Adipose tissue (tissue), 3 donors: ENCODE measurements around the gene AXIN1. TPM values are rescaled to one million over a fixed set of nuclear protein-coding genes. Genes with fewer than 3 reads are reported as not detected.
"Not testable (repeated sequence)": the region's sequence is repeated elsewhere in the genome, so short reads cannot be mapped to it uniquely, and the experiment has no call there.

Experiments
- H3K27ac ChIP-seq: one replicate; pipeline ENCODE4 v1.5.1; 2013; ENCODE audit warnings: low read depth, low read length
- WGBS, 3 donors: extraction: QIAGEN DNeasy Blood & Tissue Kit; methylation state at CpG; one replicate each; pipeline ENCODE4 v1.1.7; 2013; 5-methylcytosine and 5-hydroxymethylcytosine counted together
- polyA plus RNA-seq, 3 donors: library from polyadenylated mRNA; stranded (reverse); fragments of 200-250 nt; gene quantifications; one replicate each; pipeline ENCODE4 v1.2.3, GENCODE V29; 2013
- donor health status: healthy with polysubstance abuse.
- donor health status: Bipolar disorder and iron deficiency.
- donor health status: healthy.

Gene AXIN1
- polyA plus RNA-seq, 3 donors = 11.8 to 18.4 (median 15.8) TPM

DNA sequence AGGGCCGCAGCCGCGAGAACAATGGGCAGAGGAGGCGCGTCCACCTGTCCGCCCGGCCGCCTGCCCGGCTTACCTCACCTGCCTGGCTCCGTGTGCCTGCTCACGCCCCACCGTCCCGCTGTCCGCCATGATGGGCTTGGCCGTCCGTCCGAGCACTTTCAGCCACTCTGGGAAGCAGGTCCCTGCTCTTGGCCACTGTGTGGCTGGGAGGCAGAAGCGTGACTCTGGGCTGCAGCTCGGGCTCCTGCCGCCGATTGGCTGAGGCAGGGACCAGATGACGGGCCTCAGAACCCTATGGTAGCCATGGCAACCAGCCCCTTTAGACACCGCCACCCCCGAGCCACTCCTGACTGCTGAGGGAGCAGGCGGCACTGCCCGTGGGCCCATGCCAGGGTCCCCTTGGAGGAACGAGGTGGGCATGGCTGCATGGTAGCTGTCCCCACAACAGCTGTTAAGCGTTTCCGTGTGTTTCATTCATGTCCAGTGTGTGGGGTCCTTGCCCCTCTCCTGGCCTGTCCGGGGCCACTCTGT, 8.9 kb upstream of the AXIN1 start:
- WGBS, 3 donors = 81 to 88% (median 87%) methylated on average over 24 to 30 of the region's 30 CpGs
- no peak overlapping the region for H3K27ac ChIP-seq

DNA sequence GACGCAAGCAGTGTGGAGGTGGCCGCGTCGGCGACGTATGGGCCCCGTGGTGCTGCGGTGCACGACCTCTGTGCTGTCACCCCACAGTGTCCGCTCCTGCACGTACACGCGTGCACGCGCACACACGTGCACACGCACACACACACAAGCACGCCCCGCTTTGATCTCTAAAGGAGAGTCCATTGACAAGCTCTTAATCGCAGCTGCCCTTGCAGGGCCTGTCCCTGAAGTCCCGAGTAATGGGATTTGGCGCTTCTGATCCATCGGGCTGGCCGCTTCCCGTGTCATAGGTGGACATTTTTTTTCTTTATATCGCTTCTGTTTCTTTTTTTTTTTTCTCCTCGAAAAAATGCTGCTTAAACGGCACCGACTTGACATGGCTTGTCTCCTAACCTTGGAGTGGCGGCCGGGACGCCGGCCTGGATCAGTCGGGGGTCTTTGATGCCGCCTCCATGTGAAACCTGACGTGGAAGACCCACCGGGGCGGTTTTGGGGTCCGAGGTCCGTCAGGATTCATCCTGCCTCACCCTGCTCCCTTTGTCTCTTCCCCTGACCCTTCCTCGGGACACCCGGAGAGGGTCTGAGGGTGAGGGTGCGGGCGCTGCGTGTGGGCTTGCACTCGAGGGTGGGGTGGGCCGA, 8.3 kb upstream of the AXIN1 start:
- WGBS, 3 donors = 90 to 93% (median 93%) methylated on average over 47 of the region's 47 CpGs
- no peak overlapping the region for H3K27ac ChIP-seq

DNA sequence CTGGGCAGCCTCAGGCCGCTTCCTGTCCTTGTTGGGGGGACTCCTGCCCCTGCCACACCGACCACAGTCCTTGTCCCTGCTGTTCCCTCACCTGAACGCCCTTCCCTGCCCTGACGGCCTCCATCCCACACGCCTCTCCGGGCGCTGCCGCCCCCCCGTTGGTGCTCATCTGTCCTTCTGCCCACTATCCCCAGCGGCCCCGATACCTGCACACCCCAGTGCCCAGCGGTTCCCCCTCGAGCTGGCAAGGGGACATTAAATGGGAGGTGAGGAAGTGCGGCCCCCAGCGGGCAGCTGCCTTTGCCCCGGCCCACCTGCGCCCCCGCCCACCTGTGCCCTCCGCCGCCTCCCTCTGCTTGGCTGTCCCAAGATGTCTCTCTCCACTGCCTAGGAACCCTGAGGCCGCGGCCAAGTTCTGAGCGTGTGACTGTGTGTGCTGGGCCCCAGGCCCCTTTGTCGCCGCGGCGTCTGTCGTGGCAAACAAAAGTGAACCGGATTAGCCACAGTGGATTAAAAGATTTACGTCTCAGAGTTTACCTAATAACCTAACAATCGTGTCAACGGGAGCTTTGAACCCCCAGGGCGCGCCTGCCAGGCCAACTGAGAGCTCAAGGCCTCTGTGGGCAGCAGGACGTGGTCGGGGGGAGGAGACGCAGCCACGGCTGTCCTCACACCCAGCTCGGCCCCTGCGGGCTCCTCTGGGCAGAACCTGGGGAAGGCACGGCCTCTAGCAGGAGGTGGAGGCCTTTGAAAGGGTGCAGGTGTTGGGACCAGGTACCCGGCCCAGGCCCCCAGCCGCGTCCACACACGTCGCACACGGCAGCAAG, 7.6 kb upstream of the AXIN1 start:
- WGBS, 3 donors = 89 to 94% (median 91%) methylated on average over 47 of the region's 47 CpGs

GRCh38 chr16:359067-359763, 6.7 kb upstream of the AXIN1 start:
- WGBS, 3 donors = 76 to 82% (median 79%) methylated on average over 18 to 19 of the region's 19 CpGs
- H3K27ac ChIP-seq = no peak overlapping the region

More for the DNA sequence above, 7.6 kb upstream of the AXIN1 start:
- no peak overlapping the region for H3K27ac ChIP-seq

GRCh38 chr16:356741-357140, 4.2 kb upstream of the AXIN1 start:
- WGBS, 3 donors = 66 to 78% (median 74%) methylated on average over 5 to 12 of the region's 12 CpGs
- H3K27ac ChIP-seq = no peak overlapping the region

GRCh38 chr16:354971-355461, 2.5 kb upstream of the AXIN1 start:
- H3K27ac ChIP-seq = no peak overlapping the region
- WGBS, 3 donors = 72 to 80% (median 75%) methylated on average over 6 to 10 of the region's 10 CpGs

DNA sequence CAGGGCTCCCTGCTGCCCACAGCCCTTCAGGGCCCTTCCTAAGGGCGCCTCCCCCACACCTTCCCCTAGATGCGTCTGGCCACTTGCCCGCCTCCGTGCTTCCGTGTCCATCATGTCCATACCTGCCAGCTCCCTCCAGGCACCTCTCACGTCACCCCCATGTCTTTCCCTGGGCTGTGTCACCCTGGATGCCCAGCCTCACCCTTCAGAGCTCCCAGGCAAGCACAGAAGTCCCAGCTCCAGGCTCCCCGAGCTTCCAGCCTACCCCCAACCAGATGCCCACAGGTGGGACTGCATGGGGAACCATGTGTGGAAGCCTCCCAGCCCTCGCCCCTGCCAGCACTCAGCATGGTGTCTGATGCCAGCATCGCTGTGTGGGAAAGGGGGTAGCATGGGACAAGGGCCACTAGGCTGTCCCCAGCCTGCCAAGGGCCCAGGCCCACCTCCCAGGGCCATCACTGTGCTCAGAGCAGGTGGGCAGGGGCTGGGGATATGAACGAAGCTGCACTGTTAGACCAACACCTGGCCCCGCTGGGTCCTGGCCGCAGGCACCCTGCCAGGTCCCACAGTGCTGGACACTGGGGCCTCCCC, 1.9 kb upstream of the AXIN1 start:
- 92 to 96% (median 92%) methylated on average over 12 of the region's 12 CpGs for WGBS, 3 donors
- H3K27ac ChIP-seq = no peak overlapping the region

- WGBS, 3 donors = 64 to 91% (median 69%) methylated on average over 16 to 25 of the region's 25 CpGs
- H3K27ac ChIP-seq = no peak overlapping the region
Observed at GRCh38 chr16:353404-354290, 1.1 kb upstream of the AXIN1 start.

GRCh38 chr16:351804-352520, 561 bp downstream of the AXIN1 start:
- H3K27ac ChIP-seq = no peak overlapping the region
- WGBS, 3 donors = 0 to 1% (median 0%) methylated on average over 44 to 92 of the region's 95 CpGs

DNA sequence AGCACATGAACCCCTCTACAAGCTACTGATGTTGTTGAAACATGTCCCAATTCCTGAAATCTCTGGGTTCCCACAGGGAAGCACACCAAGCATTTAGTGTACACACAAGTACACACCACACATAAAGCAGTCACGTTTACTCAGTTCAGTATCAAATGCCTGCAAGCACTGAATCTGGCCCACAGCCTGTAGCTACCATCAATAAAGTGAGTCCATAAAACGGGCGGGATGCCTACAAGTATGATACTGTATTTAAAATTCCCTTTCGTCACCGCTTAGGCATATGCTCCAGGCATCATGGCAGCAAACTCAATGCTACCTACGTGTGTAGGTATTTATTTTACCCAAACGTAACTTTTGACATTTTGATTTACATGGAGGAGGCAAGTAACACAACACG, 2.3 kb downstream of the AXIN1 start:
- WGBS, 3 donors = 76 to 88% (median 81%) methylated on average over 8 of the region's 8 CpGs
- H3K27ac ChIP-seq = no peak overlapping the region

DNA sequence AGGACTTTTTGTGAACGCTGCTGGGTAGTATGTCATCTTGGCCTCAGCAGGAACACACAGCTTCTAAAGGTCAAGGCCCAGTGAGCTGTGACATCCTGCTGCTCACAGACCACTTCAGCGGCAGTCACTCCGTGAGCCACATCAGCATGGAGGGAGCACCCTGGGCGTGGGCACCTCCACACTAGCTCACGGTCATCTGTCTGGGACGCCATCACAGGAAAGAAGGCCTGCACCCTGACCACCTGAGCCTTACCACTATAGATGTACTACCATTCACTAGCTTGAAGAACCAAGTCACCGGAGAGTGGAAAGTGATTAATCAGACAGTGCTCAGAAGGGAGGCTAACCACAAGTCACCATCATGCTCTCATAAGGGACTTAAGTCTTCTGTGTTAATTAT, 3.3 kb downstream of the AXIN1 start:
- H3K27ac ChIP-seq = no peak overlapping the region
- 81 to 91% (median 86%) methylated on average over 7 of the region's 7 CpGs for WGBS, 3 donors

DNA sequence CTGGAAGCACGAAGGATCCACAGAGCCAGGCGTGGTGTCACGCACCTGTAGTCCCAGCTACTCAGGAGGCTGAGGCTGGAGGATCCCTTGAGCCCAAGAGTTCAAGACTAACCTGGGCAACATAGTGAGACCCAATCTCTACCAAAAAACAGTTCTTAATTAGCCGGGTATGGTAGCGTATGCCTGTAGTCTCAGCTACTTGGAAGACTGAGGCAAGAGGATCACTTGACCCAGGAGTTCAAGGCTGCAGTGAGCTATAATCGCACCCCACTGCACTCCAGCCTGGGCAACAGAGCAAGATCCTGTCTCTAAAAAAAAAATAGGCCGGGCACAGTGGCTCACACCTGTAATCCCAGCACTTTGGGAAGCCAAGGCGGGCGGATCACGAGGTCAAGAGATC, 4.0 kb downstream of the AXIN1 start:
- 86 to 95% (median 93%) methylated on average over 9 to 10 of the region's 10 CpGs for WGBS, 3 donors
- not testable (repeated sequence) for H3K27ac ChIP-seq

- 93 to 96% (median 93%) methylated on average over 6 of the region's 6 CpGs for WGBS, 3 donors
Observed at GRCh38 chr16:347203-347602, 5.3 kb downstream of the AXIN1 start.

DNA sequence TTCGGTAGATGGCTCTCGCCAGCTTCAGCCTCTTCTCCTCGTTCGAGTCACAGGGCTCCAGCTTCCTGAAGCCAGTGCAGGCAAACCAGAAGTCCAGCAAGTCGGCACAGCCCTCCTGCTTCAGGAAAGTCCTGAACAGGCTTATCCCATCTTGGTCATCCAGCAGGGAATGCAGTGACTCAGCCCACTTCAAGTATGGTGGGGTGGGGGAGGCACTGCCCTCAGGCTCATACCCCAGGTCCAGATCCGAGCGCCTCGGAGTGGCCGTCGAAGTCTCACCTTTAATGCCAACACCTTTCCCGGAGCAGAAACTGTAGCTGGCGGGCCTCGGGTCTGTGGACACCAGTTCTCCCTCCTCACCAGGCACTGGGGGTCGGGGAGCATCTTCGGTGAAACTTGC, 5.9 kb downstream of the AXIN1 start:
- H3K27ac ChIP-seq = no peak overlapping the region
- 90 to 92% (median 91%) methylated on average over 15 of the region's 15 CpGs for WGBS, 3 donors

More at GRCh38 chr16:347203-347602, 5.3 kb downstream of the AXIN1 start:
- H3K27ac ChIP-seq = no peak overlapping the region

DNA sequence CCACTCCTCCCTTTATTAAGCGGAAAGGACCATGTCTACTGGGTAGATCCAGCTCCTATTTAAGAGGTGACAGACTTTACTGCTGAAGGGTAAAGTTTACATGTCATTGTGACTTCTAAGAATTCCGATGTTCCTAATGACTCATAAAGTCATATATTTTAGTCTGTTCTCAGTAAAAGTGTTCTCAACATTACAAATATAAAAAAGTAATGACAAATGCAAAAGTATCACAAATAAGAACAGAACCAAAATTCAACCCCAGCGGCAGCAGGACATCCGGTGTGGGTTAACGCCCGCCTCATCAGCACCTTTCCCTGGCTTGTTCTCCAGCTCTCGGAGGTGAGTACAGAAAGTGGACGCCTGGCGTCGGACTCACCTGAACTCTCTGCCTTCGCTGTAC, 6.8 kb downstream of the AXIN1 start:
- 90 to 96% (median 90%) methylated on average over 11 of the region's 11 CpGs for WGBS, 3 donors
- H3K27ac ChIP-seq = no peak overlapping the region

DNA sequence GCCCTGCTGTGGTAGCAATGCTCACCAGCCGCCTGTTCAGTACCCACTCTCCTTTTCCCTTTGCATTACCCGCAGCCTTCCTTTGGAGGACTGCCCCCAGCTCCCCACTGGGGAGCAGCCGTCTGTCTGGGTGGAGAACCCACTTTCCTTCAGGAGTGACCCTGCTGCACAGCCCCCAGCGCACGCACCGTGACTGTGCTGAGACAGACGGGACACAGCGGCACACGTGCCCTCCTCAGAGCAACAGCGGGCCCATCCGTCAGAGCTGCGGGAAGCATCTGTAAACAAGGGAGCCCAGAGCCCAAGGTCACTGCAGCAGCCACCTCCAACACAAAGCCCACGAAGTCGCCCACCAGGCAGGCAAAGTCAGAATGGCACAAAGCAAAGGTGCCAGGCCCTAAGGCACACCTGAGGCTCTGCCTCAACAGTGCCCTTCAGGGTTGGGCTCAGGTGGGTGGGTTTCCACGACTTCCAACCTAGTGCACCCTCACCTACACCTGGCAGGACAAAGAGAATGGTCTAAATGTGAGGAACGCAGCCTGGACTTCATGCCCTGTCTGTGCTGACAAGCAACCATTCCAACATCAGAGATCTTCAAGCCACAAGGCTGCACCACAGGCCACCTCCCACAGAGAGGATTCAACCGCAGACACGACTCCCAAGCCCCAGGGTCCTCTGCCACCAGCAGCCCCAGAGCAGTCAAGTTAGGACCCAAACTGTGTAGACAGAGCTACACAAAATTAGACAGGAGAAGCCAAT, 9.9 kb downstream of the AXIN1 start:
- WGBS, 3 donors = 77 to 87% (median 86%) methylated on average over 18 of the region's 18 CpGs

More for the DNA sequence above, 9.9 kb downstream of the AXIN1 start:
- H3K27ac ChIP-seq = no peak overlapping the region
